GM18517 (cell line): ENCODE data around the gene BRD7.

Experiments
- ATAC-seq: cut with Tn5 transposase; IDR thresholded peaks from one replicate; pipeline ENCODE4 v1.9.1; 2021; ENCODE audit warnings: mild to moderate bottlenecking, moderate library complexity; ENCODE audit not compliant: unreplicated experiment

The BRD7 gene

DNA sequence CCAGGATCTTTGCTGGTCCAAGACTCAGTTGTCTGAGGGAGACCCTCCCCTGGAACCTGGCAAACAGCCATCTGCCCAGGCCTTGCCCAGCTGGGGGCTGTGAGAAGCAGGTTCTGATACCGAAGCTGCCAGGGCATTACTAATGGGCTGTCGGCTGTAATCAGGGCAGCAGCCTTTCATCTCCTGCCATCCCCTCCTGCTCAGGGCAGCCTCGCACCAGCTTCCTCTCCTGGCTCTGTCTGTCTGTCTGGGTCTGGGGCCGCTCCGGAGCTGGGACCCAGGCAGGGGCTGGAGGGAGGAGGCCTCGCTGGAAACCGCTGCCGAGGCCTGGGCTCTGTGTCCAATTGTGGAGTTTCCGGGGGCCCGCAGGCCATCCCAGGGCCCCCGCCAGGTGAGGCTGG lies 21.6 kb upstream of the BRD7 start:
- ATAC-seq, result no peak

DNA sequence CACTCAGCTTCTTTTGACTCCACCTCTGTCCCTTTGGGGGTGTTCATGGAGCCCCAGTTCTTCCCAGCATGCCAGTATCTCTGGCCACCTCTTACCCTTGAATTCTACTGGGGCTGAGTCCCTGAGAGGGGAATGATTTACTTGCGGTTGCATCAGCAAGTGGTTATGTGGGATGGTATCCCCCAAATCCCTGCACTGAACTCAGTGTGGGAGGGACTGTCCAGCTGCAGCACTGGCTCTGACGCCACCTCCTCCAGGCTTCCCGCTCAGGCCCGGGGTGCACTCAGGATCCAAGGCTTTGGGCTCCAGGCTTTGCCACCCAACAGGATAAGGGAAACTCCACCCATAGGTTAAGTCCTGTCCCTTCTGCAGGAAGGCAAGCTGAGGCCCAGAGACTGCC lies 21.1 kb upstream of the BRD7 start:
- ATAC-seq, result no peak

DNA sequence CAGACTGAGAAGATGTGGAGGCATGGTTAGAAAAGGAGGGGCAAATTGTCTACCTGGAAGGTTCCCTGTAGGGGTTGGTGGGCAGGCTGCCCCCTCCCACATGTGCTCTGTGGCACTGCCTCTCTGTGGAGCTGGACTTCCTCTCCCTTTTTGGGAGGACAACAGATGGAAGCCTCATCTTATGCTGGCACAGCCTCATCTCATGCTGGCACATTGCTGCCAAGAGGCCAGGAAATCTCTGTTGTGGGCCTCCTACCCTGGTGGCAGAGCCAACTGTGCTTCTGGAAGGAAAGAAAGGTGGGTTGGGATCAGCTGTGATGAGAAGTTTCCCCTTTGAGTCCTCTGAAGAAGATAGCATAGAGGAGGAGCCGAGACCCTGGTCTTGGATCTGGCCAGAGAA lies 19.7 kb upstream of the BRD7 start:
- no peak for ATAC-seq

DNA sequence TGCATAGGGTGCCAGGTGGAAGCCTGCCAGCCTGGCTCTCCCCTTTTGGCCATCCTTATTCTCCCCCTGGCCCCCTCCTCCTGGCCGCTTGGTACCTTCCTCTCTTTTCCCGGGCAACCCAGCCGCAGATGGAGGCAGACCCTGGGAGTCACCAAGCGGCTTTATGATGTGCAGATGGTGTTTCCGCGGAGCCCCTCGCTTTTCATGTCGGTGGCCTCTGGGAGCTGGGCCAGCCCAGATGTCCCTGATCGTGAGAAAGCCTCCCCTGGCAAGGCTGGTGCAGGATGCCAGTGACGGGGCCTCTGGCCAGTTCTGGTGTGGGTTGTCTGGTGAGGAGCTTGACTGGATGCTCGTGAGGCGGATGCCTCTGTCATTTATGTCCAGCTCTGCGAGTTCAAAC lies 18.0 kb upstream of the BRD7 start:
- no peak for ATAC-seq

DNA sequence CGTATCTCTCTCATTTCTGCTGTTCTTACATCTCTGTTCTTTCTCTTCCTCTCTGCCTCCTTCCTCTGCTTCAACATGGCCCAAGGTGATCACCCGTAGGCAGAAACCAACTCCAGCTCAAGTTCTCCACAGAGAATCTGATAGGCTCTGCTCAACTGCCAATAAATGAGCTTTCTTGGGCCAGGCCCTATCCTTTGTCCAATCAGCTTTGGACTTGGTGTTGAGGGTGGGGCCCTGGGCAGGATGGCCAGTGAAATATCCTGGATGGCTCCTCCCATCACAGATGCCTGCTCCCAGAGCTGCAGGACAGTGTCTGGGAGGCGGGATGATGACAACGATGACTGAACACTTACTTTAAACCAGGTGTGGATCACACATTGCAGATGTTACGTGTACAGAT lies 17.4 kb upstream of the BRD7 start:
- ATAC-seq, result no peak

DNA sequence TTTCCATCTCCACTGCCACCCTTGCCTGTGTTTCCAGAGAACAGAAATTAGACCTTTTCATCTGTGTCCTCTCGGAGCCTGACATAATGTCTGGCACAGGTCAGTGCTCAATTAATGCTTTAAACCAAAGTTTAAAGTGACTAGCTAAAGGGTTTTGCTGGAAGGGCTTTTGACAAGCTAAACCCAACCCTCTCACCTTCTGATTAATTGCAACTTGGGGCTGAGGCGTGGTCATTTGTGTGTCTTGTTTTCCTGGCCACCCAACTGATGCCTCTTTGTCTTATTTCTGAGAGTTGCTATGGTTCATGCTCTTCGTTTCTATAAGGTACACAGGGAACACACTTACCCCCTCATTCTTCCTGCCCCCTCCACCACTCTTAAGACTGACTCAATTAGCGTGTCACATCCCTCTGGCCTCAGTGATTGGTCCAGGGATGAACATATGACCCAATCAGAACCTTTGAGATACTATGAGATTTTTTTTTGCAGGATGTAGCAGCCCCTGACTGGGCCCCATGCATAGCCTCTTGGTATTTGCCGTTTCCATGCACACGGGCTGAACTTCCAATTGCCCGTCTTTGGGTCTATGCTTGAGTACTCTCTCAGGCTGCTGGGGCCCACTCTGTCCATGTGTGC lies 15.8 kb upstream of the BRD7 start:
- ATAC-seq, result no peak

DNA sequence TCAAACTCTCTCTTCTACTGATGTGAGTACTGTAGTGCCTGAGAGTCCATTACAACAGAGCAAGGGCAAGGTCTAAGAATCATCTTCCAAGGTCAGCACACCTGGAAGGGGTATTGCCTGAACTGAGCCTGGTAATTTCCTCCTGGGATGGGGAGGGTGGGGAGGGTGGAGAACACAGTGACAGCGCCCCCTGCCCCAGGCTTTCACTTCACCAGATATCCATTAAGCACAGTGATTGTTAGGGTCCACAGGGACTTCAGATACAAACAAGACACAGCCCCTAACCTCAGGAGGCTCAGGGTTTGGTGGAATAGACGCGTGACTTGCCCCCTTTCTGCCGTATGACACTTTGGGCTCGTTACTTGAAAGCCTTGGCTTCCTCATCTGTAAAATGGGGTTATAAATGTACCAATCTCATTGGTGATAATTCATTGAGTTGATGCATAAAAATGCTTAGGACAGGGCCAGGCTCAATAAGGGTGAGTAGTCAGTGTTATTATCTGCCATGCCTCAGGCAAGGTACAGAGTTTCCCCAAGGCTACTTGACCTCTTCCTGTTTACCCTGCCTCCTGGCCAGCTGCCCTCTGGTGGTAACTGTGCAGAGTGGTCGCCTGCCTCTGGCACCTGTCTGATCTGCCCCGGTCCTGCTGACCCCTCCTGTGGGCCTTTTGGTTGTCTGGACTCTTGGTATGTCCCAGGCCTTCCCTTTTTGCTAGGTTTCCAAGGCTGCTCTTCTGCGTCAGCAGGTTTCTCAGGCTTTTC lies 13.1 kb upstream of the BRD7 start:
- no peak for ATAC-seq

DNA sequence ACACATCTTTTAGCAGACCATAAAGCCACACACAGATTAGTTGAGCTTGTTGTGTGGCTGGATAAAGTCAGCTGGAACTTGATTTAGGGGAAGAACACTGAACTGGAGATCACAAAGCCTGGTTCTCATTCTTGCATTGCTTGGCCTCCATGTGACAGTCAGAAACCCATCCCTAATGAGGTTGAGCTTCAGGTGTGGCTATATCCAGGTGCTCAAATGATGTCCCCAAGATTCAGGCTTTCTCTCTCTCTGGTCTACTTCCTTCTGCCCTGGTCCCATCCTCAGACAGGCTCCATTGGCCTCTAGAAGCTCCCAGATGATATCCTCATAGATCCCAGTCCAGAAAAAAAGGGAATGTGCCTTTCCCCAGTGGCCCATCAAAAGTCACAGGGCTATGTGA lies 9.6 kb upstream of the BRD7 start:
- ATAC-seq, result no peak

DNA sequence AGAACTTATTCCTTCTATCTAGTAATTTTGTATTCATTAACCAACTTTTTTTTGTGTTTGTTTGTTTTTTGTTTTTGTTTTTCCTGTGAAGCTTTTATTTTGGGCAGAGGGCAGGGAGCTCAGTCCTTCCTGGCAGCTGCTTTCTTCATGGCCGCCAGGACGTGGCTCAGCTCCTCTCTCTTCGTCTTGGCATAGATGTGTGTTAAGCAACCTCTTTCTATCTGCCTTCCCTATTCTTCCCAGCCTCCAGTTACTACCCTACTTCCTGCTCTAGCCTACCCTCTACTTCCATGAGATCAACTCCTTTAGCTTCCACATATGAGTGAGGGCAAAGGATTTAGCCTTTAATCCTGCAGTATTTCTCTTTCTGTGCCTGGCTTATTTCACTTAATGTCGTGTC lies 8.2 kb upstream of the BRD7 start:
- ATAC-seq, result no peak

DNA sequence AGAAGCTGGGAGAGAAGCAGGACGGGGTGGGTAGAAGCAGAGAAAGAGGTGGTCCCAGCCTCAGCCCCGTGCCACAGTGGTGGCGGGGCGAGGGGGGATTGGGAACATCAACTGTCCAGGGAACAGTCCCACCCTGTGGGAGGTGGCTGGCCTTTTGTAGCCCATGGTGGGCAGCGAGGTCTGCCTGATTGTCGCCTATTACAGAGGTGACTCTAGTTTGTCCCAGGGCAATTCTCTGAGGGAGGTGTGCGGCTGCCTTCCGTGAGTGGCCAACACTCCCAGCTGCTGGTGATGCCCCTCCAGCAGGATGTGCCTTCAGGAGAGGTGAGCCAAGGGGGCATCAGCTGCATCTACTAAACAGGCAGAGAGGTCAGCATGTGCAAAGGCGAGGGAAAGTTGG lies 5.0 kb upstream of the BRD7 start:
- ATAC-seq, result no peak

DNA sequence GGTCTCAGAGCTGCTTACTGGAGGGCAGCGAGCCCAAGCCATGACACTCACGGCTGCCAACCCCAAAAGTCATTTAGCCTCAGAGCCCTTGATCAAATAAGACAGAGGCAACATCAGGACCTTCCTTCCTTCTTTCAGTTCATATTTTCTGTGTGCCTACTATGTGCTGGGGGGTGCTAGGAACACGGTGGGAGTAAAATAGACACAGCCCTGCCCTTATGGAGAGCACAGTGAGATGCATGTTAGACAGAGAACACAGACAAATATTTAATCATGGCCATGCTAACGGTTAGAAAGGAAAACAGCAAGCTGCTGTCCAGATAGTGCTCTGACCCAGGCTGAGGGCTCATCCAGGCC lies 4.5 kb upstream of the BRD7 start:
- no peak for ATAC-seq

DNA sequence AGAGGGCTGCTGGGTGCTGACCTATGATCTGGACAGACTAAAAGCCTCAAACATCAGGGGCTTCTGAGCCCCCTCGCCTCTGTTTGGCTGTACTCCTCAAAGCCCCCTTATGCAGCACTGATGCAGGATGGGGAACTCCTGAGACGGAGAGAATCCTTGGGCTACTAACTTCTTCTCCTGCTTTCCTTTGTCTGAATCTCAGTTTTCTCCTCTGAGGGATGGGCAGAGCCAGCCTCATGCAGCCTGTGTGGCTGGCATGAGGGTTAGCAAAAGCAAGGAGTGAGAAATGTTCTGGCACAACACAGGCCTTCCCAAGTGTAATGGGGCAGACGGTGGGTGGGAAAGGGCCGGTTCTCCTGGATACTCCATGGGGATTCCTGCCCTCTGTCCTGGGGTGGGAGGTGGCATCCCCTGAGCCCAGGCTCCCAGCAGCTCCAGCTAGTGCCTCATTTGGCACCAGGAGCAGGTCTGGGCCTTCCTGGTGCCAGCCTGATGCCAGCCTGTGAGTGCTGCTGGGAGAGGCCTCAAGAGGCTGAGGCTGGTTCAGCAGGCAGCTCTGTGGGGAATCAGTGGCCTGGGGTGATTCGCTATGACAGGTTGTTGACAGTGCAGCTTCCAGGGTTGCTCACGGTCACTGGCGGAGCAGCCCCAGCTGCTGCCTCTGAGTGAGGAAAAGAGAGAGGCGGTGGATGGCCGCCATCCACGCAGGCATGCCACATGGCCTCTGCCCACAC lies 4.0 kb upstream of the BRD7 start:
- no peak for ATAC-seq

DNA sequence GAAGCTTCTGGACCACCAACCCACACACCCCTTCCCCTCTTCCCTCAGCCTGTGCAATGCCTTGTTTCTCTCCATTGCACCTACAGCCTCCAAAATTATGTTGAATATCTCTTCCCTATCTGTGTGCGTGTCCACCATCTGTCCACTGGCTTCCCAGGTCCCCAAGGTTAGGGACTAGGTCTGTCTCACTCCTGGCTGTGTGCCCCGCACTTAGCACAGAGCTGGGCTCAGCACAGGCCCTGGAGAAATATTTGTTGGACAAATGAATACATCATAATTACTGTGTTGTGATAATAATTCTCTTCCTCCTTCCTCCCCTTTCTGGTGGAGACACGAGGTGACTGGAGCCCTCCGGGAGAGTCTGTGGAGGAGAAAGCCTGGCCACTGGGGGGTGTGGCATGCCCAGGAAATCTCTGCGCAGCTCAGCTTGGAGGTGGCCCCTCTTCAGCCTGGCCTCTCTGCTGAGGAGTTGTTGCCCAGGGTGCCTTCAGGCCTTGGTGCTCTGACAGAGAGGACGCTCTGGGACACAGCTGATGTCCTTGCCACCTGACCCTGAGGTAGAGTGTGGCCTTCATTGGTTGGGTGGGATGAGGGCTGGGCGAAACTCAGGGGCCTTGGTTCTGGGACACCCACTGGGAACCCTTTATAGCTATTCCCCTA lies 3.3 kb upstream of the BRD7 start:
- no peak for ATAC-seq

DNA sequence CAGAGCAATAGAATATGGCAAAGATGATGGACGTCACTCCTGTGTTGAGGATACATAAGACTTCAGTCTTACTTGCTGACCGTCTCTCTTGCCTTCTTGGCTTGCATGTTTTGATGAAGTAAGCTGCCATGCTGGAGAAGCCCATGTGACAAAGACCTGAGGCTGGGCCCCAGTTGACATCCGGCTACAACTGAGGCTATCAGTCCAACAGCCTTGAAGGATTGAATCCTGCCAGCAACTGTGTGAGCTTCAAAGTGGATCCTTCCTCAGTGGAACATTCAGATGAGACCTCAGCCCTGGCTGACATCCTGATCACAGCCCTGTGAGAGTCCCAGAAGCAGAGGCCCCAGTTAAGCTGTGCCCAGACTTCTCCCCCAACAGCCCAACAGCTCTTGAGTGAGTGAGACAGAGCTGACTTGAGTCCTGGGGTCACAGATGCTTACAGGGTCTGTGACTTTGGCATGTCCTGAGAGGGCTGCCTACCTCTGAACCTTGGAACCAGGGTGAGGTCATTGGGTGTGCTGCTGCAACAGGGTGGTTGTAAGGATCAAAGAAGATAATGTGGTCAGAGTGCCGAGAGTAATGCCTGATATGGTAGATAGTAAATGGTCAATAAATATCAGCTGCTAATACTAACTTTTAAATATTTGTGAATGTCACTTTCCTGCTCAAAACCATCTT lies 2.4 kb upstream of the BRD7 start:
- ATAC-seq, result no peak

DNA sequence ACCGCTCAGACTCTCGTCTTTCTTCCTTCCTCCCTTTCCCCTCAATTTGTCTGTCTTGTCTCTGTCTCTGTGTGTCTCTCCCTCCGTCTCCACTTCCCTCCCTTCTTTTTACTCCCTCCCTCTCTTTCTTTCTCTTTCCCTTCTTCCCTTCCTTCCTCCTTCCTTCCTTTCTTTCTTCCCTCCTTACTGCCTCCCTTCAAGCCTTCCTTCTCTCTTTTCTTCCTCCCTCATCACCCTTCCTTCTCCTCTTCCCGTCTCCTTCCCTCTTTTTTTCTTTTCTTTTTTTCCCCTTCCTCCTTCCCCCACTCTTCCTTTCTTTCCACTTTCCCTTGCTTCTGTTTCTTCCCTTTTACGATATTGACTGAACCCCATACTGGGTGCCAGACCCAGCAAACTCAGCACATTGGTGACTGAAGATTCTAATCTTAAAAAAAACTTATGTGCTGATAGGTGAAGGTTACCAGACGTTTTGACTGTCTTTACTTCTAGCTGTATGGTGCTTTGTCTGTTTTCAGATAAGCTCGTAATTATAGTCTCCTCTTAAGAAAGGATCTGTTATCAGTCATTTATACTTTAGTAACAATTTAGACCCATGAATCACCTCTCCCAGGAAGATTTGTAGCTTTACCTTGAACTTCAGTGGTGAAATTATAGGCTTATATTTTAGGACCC lies 481 bp upstream of the BRD7 start:
- ATAC-seq, result no peak

DNA sequence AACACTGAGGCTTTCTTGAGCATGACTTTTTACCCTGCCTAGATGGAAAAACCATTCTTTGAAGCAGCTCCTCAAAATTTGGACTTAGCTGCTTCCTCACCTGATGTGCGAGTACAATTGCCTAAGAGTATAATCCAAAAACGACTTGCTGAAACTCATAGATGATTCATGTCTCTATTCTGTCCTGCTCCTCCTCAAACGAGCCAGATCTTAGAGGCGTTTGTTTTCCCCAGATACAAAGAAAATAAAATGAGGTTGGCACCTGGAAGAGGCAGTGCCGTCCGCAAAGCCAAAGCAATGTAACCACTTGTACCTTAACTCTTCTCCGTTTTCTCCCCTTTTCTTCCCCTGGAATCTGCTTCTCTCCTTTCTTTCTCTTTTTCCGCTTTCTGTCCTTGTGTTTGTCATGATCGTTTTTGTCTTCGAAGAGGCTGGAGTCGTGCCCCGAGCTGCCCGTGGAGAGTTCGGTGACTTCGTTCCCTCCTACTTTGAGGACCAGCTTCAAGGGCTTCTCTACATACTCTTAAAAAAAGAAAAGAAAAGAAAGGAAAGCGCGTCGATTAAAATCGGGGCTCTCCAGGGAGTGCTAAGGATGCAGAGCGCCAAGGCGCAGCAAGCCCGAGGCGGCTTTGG lies 895 bp downstream of the BRD7 start:
- no peak for ATAC-seq

DNA sequence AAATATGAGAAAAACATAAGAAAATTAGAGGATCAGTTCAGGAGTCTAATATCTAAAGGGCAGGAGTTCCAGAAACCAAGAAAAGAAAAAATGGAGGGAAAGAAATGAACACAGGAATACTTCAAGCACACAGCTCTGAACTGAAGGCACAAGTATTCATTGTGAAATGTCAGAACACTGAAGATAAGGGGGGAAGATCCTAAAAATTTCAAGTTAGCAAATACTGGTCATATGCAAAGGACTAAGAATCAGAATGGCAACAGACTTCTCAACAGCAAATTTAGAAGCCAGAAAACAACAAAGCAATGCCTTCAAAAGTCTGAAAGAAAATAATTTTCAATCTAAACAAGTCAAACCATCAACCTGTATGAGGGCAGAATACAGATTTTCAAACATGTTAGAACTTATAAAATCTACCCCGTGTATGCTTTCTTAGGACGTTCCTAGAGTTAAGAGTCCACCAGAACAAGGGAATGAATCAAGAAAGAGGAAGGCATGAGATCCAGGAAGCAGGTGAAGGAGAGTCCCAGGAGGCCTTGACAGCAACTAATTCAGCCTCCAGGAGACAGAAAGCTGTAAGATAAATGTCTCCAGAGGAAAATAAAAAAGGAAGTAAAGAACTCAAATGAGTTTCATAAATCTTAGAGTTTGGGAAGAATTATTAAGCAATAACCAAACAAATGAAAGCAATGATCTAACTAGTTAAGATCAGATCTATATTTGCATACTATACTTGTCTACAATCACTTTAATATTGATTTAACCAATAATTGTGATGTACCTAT lies 2.8 kb downstream of the BRD7 start:
- no peak for ATAC-seq

DNA sequence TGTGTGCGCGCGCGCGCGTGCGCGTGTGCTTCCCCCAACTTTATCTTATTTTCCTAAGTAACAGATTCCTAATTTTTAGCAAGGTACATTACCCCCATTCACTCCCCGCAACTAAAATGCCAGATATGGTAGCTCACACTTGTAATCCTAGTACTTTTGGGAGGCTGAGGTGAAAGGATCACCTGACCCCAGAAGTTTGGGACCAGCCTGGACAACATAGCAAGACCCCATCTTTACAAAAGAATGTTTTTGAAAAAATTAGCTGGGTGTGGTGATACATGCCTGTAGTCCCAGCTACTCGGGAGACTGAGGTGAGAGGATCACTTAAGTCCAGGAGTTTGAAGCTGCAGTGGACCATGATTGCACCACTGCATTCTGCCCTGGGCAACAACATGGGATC lies 5.1 kb downstream of the BRD7 start:
- no peak for ATAC-seq

DNA sequence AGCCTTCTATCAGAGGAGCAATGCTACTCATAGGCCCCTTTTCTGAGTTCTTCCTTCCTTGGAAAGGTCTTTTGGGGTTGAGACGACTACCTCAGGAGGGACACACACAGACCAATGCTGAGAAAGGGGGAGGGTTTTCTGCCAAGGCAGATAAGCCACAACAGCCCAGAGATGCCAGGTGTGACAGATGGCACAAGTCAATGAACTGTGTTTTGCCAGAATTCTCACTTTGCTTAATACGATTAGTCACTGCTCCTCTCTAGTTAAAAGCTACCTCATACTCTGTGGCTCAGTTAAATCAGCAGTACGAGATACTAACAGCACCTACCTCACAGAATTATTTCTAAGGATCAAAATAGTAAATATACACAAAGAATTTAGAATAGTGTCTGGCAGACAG lies 8.0 kb downstream of the BRD7 start:
- ATAC-seq, result no peak
